ENCODE data around the gene CHTF8.

The CHTF8 gene

DNA sequence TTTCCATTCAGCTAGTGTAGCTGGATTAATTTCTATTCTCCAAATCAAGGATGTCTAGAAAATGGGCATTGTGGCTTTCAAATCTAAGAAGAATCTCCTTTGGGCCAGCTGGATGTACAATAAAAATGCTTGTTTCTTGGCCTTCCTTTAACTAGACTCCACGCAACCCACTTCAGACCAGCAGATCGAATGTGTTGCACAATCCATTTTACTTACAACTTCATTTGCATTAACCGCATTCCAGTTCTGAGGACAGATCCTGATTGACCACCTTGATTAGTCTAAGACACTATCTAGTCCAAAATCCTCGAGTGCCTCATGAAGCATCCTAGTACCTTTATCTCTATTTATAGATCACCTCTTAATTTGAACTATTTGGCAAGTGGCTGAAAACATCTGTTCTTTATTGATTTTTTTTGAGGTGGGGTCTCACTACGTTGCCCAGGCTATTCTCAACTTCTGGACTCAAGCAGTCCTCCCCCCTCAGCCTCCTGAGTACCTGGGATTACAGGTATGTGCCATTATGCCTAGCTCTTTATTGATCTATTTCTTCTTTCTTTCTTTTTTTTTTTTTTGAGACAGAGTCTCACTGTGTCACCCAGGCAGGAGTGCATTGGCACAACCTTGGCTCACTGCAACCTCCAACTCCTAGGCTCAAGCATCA is 47.2 kb downstream of the CHTF8 start:
- DNase-seq (ENCODE audit: low read depth in 2 of 2), result no peak

DNA sequence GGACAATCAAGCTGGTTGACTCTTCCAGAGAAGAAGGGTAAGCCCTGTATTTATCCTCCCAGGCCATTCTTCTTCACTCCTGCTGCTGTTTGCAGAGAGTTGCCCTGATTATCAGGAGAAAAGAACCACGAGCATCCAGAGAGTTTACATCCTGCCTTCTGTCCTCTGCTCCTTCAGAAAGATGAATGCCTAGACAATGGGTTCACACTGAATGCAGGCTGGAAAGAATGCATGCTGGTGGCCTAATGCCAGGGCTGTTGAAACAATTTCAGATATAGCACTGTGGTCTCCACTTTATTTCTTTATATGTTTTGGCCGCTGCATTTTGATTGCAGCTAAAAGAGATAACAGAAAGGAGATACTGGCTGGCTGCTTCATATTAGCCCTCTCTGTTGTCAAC is 48.1 kb downstream of the CHTF8 start:
- DNase-seq (ENCODE audit: low read depth in 2 of 2), result no peak

DNA sequence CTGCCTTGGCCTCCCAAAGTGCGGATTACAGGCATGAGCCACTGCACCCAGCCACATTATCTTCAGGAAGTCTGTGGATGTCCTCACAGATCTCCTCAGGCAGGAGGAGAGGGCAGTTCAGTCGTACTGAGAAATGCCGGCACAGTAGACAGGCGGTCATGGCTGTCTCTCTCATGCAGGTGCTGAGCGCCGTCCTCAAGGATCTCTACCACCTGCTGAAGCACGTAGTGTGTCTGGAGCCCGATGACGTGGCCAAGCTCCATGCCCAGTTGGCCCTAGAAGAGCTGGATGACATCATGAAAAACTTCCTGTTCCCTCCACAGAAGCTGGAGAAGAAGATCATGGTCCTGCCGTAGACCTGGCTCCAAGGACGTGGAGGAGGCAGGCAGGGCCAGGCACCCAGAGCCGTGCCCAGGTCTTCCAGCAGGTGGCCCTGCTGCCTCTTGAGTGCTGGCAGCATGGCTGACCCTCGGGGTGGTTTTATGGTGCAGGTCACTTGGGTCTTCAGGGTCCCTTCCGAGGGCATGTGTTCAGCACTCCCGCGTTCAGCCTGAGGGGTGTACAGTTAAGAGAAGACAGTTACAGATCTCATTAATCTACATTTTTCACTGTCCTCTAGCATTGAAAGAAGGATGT is 49.0 kb downstream of the CHTF8 start:
- DNase-seq (ENCODE audit: low read depth in 2 of 2), result no peak

DNA sequence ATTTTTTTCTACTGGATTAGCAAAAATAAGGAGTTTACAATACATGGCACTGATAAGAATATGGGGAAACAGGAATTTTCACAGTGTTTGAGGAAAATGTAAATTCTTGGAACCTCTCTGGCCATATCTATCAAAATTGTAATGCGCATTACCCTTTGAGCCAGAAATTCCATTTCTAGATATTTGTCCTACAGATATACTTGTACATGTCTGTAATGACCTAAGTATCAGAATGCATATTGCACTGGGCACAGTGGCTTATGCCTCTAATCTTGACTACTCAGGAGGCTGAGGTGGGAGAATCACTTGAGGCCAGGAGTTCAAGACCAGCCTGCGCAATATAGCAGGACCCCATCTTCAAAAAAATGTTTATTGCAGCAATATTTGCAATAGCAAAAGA is 52.7 kb downstream of the CHTF8 start:
- DNase-seq (ENCODE audit: low read depth in 2 of 2), result no peak

DNA sequence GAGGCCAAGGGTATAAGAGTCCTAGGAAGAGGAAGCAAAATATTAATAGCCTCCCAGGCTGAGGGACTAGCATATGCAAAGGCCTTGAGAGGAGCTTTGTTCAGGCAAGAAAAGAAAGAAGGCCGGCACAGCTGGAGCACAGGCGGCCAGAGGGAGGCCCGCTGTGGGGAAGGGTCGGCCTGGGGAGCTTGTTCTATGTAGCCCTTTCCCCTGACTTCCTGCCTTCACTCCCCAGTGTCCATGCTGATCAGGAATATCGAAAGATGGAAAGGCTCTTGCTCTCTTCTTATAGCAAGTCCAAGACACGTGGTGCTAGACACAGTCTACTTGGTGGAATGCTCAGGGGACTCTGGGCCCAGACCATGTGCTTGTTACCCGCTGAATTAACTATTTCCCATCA is 54.3 kb downstream of the CHTF8 start:
- DNase-seq (ENCODE audit: low read depth in 2 of 2), result no peak

DNA sequence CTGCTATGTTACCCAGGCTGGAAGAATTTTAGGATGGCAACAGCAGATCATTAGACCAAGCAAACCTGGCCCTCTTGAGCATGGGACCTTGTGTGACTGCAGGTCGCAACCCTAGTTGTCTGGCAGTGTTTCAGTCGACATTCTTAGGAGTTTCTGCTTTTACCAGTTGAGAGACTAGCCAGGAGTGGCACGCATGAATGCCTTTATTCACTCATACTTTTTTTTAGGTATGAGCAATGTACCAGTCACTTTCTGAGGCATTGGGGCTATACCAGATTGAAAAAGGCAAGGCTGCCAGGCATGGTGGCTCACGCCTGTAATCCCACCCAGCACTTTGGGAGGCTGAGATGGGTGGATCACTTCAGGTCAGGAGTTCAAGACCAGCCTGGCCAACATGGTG is 55.1 kb downstream of the CHTF8 start:
- no peak for DNase-seq (ENCODE audit: low read depth in 2 of 2)

DNA sequence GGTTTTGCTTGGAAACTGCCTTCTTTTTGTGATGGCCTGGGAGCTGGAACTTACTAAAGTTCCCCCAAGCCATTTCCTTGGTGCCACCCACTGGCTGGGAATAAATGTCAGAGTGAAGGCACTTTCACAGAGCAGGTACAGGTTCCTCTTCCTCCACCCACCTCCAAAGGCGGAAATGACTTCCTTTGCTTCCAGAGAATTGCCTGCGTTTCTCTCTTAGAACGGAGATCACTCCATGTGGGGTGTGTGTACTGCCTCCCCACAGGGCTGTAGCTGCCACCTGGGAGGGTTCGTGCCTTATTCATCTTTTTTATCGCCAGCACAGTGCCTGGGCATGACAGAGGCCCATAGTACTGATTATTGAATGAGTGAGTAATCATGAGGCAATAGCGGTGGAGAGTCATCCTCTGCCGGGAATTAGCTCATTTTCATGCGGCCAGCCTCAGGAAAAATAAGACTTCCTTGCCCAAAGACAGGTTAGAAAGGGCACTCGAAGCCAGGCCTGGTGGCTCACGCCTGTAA is 59.1 kb downstream of the CHTF8 start:
- DNase-seq (ENCODE audit: low read depth in 2 of 2), result peak; percentile 41 to 50

DNA sequence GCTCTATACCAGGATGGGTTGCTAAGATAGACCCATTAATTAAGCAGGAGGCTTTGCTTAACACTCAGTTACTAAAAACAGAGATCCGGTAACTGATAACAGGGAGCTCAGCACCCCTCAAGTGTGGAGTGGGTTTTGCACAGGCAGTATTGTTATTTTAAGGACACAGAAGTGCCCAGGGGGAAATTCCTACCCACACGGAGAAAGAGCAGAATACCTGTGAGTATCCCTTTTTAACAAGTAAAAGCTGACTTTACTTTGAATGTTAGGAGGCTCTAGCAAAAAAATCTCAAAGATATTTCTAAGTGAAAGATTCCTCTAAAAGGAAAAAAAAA is 59.8 kb downstream of the CHTF8 start:
- DNase-seq (ENCODE audit: low read depth in 2 of 2), result no peak

DNA sequence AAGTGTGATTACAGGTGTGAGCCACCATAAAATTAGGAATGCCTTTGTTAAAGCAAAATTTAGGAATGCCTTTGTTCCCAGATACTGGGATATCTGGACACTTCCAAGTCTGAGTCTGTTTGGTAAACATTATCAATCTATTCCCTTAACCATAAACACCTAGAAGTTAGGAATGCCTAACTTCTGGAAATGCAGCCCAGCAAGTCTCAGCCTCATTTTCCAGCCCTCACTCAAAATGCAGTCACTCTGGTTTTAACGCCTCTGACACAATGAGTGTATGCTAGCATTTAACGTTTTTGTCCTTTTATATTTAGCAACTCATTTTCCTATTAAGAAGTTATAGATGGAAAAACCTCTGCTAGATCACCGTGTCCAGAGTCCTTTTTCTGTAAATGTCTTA is 61.4 kb downstream of the CHTF8 start:
- DNase-seq (ENCODE audit: low read depth in 2 of 2), result no peak

DNA sequence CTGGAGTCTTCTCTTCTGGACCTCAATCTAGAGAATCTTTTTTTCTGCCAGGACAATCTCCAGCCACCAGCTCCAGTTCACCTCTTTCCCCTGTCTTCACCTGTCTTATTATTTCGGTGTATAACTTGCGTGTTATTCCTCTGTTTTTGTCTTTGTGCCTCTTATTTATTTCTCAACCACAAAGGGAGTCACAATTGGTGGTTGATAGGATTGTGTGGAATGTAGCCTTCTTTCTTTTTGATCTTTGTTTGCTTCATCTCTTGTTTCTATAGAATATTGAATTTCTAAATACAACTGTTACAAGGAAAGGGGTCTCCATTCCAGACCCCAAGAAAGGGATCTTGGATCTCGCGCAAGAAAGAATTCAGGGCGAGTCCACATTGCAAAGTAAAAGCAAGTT is 62.9 kb downstream of the CHTF8 start:
- no peak for DNase-seq (ENCODE audit: low read depth in 2 of 2)
